Measurements from ENCODE around the gene OLFML2A. TPM values are rescaled to one million over a fixed set of nuclear protein-coding genes. Genes with fewer than 3 reads are reported as not detected.

OLFML2A gene
- total RNA-seq, 1 donor from 2014 or later: not detected

GRCh38 chr9:124774129-124774978 is 2.6 kb upstream of the OLFML2A start:
- intact Hi-C loops (cut with micrococcal nuclease): loop anchor here (1.0 to 5.0 kb wide), 5 partner anchors 62 to 973 kb away; partner anchors contain the start of genes PBX3 and WDR38

- intact Hi-C loops (cut with micrococcal nuclease): no loop called here
These were observed 347 bp upstream of the OLFML2A start for GRCh38 chr9:124776618-124776953.

GRCh38 chr9:124778575-124779367 is 1.8 kb downstream of the OLFML2A start:
- intact Hi-C loops (cut with micrococcal nuclease): no loop called here

GRCh38 chr9:124779368-124780059 is 2.6 kb downstream of the OLFML2A start:
- intact Hi-C loops (cut with micrococcal nuclease): no loop called here

GRCh38 chr9:124780060-124780756 is 3.3 kb downstream of the OLFML2A start:
- intact Hi-C loops (cut with micrococcal nuclease): no loop called here

GRCh38 chr9:124780757-124781151 is 3.8 kb downstream of the OLFML2A start:
- intact Hi-C loops (cut with micrococcal nuclease): no loop called here

GRCh38 chr9:124781967-124782660 is 5.2 kb downstream of the OLFML2A start:
- intact Hi-C loops (cut with micrococcal nuclease): no loop called here

GRCh38 chr9:124782661-124783574 is 6.0 kb downstream of the OLFML2A start:
- intact Hi-C loops (cut with micrococcal nuclease): no loop called here

GRCh38 chr9:124783830-124784229 is 6.9 kb downstream of the OLFML2A start:
- intact Hi-C loops (cut with micrococcal nuclease): no loop called here

GRCh38 chr9:124784509-124784908 is 7.6 kb downstream of the OLFML2A start:
- intact Hi-C loops (cut with micrococcal nuclease): no loop called here

GRCh38 chr9:124786881-124787573 is 10.1 kb downstream of the OLFML2A start:
- intact Hi-C loops (cut with micrococcal nuclease): no loop called here

- intact Hi-C loops (cut with micrococcal nuclease): no loop called here
These were observed 11.7 kb downstream of the OLFML2A start for GRCh38 chr9:124788542-124789217.

- intact Hi-C loops (cut with micrococcal nuclease): no loop called here
These were observed 12.6 kb downstream of the OLFML2A start for GRCh38 chr9:124789531-124789930.

GRCh38 chr9:124790301-124790700 is 13.4 kb downstream of the OLFML2A start:
- intact Hi-C loops (cut with micrococcal nuclease): no loop called here

- intact Hi-C loops (cut with micrococcal nuclease): no loop called here
These were observed 14.0 kb downstream of the OLFML2A start for GRCh38 chr9:124790801-124791505.

- intact Hi-C loops (cut with micrococcal nuclease): no loop called here
These were observed 15.5 kb downstream of the OLFML2A start for GRCh38 chr9:124792257-124793014.

- intact Hi-C loops (cut with micrococcal nuclease): no loop called here
These were observed 16.1 kb downstream of the OLFML2A start for GRCh38 chr9:124793015-124793541.

Measured in T-helper 2 cell treated with Interferon-gamma antibody and Interleukin-4, amounts not matched to agents 100 ng/mL and 5 ng/mL, for 36 hours (primary cell).